ENCODE results near the gene CS. TPM values are rescaled to one million over a fixed set of nuclear protein-coding genes. Genes with fewer than 3 reads are reported as not detected.
A peak's percentile ranks its signal among the peaks of the same experiment; 100 is the strongest.

CS gene
- total RNA-seq, 1 donor from 2014 or later: 174 TPM

- Mint-ChIP-seq H3K36me3 (ENCODE audit: low read depth) (peaks cover 3% of the 10 kb centered on the region), H3K4me1 (ENCODE audit: low read depth) (no peaks in the 10 kb centered on the region), H3K9me3 (ENCODE audit: low read depth) (no peaks in the 10 kb centered on the region), H3K27me3 (ENCODE audit: low read depth) (no peaks in the 10 kb centered on the region), H3K27ac (ENCODE audit: unreplicated experiment) (no peak overlapping the region), H3K4me3 (ENCODE audit: unreplicated experiment) (no peak overlapping the region)
- DNase-seq (ENCODE audit: low spot score): no peak
- TF ChIP-seq CTCF (IDR thresholded peaks at IDR 0.05): no peak
These were observed 68.9 kb downstream of the CS start for GRCh38 chr12:56231184-56231582.

GRCh38 chr12:56230432-56231183 is 69.5 kb downstream of the CS start:
- Mint-ChIP-seq H3K4me3 (ENCODE audit: unreplicated experiment) (no peak overlapping the region), H3K27me3 (ENCODE audit: low read depth) (no peaks in the 10 kb centered on the region), H3K36me3 (ENCODE audit: low read depth) (peaks cover 4% of the 10 kb centered on the region), H3K27ac (ENCODE audit: unreplicated experiment) (no peak overlapping the region), H3K9me3 (ENCODE audit: low read depth) (no peaks in the 10 kb centered on the region), H3K4me1 (ENCODE audit: low read depth) (peaks cover under 1% of the 10 kb centered on the region)
- no peak for TF ChIP-seq CTCF (IDR thresholded peaks at IDR 0.05)
- DNase-seq (ENCODE audit: low spot score): no peak

- TF ChIP-seq CTCF (IDR thresholded peaks at IDR 0.05): no peak
- Mint-ChIP-seq H3K27me3 (ENCODE audit: low read depth) (no peaks in the 10 kb centered on the region), H3K36me3 (ENCODE audit: low read depth) (peaks cover 4% of the 10 kb centered on the region), H3K4me3 (ENCODE audit: unreplicated experiment) (no peak within 1 kb of the TSS), H3K27ac (ENCODE audit: unreplicated experiment) (no peak within 1 kb of the TSS), H3K9me3 (ENCODE audit: low read depth) (no peaks in the 10 kb centered on the region), H3K4me1 (ENCODE audit: low read depth) (peaks cover 7% of the 10 kb centered on the region)
- DNase-seq (ENCODE audit: low spot score): no peak
These were observed 70.2 kb downstream of the CS start, which contains the start of gene SLC39A5 for GRCh38 chr12:56229916-56230431. TSS of gene SLC39A5 (plus strand) at chr12:56230051. CDS start at chr12:56231275, 1,224 bp downstream.

- peaks cover 4% of the 10 kb centered on the region for H3K36me3 Mint-ChIP-seq (ENCODE audit: low read depth)
- TF ChIP-seq CTCF (IDR thresholded peaks at IDR 0.05): no peak
- H3K9me3 Mint-ChIP-seq (ENCODE audit: low read depth): no peaks in the 10 kb centered on the region
- H3K27me3 Mint-ChIP-seq (ENCODE audit: low read depth): no peaks in the 10 kb centered on the region
- no peak for DNase-seq (ENCODE audit: low spot score)
- H3K4me3 Mint-ChIP-seq (ENCODE audit: unreplicated experiment): no peak overlapping the region
- H3K27ac Mint-ChIP-seq (ENCODE audit: unreplicated experiment): no peak overlapping the region
- peaks cover 14% of the 10 kb centered on the region for H3K4me1 Mint-ChIP-seq (ENCODE audit: low read depth)
These were observed 71.0 kb downstream of the CS start for GRCh38 chr12:56229082-56229481.

GRCh38 chr12:56224954-56225353 is 75.2 kb downstream of the CS start:
- peak; percentile 35 for DNase-seq (ENCODE audit: low spot score)
- Mint-ChIP-seq H3K4me3 (ENCODE audit: unreplicated experiment) (peak overlapping the region; percentile 81), H3K36me3 (ENCODE audit: low read depth) (peaks cover 4% of the 10 kb centered on the region), H3K4me1 (ENCODE audit: low read depth) (peaks cover 39% of the 10 kb centered on the region), H3K27ac (ENCODE audit: unreplicated experiment) (peak overlapping the region; percentile 51), H3K27me3 (ENCODE audit: low read depth) (no peaks in the 10 kb centered on the region), H3K9me3 (ENCODE audit: low read depth) (no peaks in the 10 kb centered on the region)
- no peak for TF ChIP-seq CTCF (IDR thresholded peaks at IDR 0.05)
